ENCODE measurements around the gene ABCB8. TPM values are rescaled to one million over a fixed set of nuclear protein-coding genes. Genes with fewer than 3 reads are reported as not detected.
"Not testable (repeated sequence)": the region's sequence is repeated elsewhere in the genome, so short reads cannot be mapped to it uniquely, and the experiment has no call there.

Gene ABCB8
- polyA plus RNA-seq, 5 donors = 17.6 to 29.3 (median 24.9) TPM

GRCh38 chr7:151032936-151033863, 5.0 kb downstream of the ABCB8 start:
- no peak for DNase-seq

GRCh38 chr7:151033864-151034249, 5.6 kb downstream of the ABCB8 start:
- no peak for DNase-seq

- DNase-seq = no peak
Observed at GRCh38 chr7:151034312-151035025, 6.2 kb downstream of the ABCB8 start.

GRCh38 chr7:151035026-151035717, 6.9 kb downstream of the ABCB8 start:
- no peak for DNase-seq

GRCh38 chr7:151035902-151036301, 7.7 kb downstream of the ABCB8 start:
- DNase-seq = no peak

GRCh38 chr7:151038951-151039849, 10.9 kb downstream of the ABCB8 start:
- no peak for DNase-seq

- no peak for DNase-seq
Observed at GRCh38 chr7:151039850-151040548, 11.7 kb downstream of the ABCB8 start.

GRCh38 chr7:151040616-151041375, 12.5 kb downstream of the ABCB8 start:
- DNase-seq = no peak

- DNase-seq = not testable (repeated sequence)
Observed at GRCh38 chr7:151043449-151043848, 15.2 kb downstream of the ABCB8 start.

GRCh38 chr7:151043959-151044358, 15.7 kb downstream of the ABCB8 start:
- no peak for DNase-seq

GRCh38 chr7:151045262-151045661, 17.0 kb downstream of the ABCB8 start:
- DNase-seq = no peak

- no peak for DNase-seq
Observed at GRCh38 chr7:151045967-151046366, 17.7 kb downstream of the ABCB8 start.

GRCh38 chr7:151046603-151047573, 18.6 kb downstream of the ABCB8 start:
- DNase-seq = peak; percentile 61 to 63

- no peak for DNase-seq
Observed at GRCh38 chr7:151047976-151048815, 19.9 kb downstream of the ABCB8 start, which contains the start of gene ASIC3. ASIC3 (plus strand) TSS chr7:151048531; CDS start chr7:151048886, 355 bp downstream.

GRCh38 chr7:151048911-151049463, 20.7 kb downstream of the ABCB8 start:
- DNase-seq = no peak

- peak; percentile 65 to 70 for DNase-seq
Observed at GRCh38 chr7:151051108-151051507, 22.9 kb downstream of the ABCB8 start.

GRCh38 chr7:151053096-151053495, 24.8 kb downstream of the ABCB8 start:
- no peak for DNase-seq

Measured in right lung (tissue), 5 donors.